Parathyroid adenoma (tissue), 2 donors: ENCODE measurements around the gene ZNF525.

Experiments
- H2AFZ ChIP-seq: fragments of 300-600 bp; sonication (generic); one replicate; pipeline ENCODE4 v1.7.0; 2017; ENCODE audit warnings: antibody characterized with exemption, mild to moderate bottlenecking
- H3K27ac ChIP-seq: fragments of 300-600 bp; sonication (generic); one replicate; pipeline ENCODE4 v1.7.0; 2017
- H3K27me3 ChIP-seq: fragments of 300-600 bp; sonication (generic); one replicate; pipeline ENCODE4 v1.7.0; 2017; ENCODE audit warnings: low read length; ENCODE audit not compliant: control insufficient read depth, insufficient read depth
- H3K36me3 ChIP-seq: fragments of 300-600 bp; sonication (generic); one replicate; pipeline ENCODE4 v1.7.0; 2017; ENCODE audit warnings: low read length; ENCODE audit not compliant: control insufficient read depth, insufficient read depth
- H3K4me1 ChIP-seq: fragments of 300-600 bp; sonication (generic); one replicate; pipeline ENCODE4 v1.7.0; 2017; ENCODE audit warnings: control low read depth
- H3K4me2 ChIP-seq: fragments of 300-600 bp; sonication (generic); one replicate; pipeline ENCODE4 v1.7.0; 2017; ENCODE audit warnings: low read length
- H3K4me3 ChIP-seq: fragments of 300-600 bp; sonication (generic); one replicate; pipeline ENCODE4 v1.7.0; 2017; ENCODE audit warnings: low read depth, low read length
- H3K79me2 ChIP-seq: fragments of 300-600 bp; sonication (generic); one replicate; pipeline ENCODE4 v1.7.0; 2017; ENCODE audit warnings: control low read depth
- H3K9ac ChIP-seq: fragments of 300-600 bp; sonication (generic); one replicate; pipeline ENCODE4 v1.7.0; 2017; ENCODE audit warnings: mild to moderate bottlenecking
- H3K9me3 ChIP-seq: fragments of 300-600 bp; sonication (generic); one replicate; pipeline ENCODE4 v1.7.0; 2017; ENCODE audit warnings: low read length; ENCODE audit not compliant: control insufficient read depth
- TF ChIP-seq, protein P1 (sequence below): fragments of 300-600 bp; sonication (generic); IDR thresholded peaks from one replicate; pipeline ENCODE4 v1.7.0; 2017; ENCODE audit warnings: antibody characterized with exemption, mild to moderate bottlenecking
- donor health status: primary hyperparathyroidism.

ZNF525 gene

DNA sequence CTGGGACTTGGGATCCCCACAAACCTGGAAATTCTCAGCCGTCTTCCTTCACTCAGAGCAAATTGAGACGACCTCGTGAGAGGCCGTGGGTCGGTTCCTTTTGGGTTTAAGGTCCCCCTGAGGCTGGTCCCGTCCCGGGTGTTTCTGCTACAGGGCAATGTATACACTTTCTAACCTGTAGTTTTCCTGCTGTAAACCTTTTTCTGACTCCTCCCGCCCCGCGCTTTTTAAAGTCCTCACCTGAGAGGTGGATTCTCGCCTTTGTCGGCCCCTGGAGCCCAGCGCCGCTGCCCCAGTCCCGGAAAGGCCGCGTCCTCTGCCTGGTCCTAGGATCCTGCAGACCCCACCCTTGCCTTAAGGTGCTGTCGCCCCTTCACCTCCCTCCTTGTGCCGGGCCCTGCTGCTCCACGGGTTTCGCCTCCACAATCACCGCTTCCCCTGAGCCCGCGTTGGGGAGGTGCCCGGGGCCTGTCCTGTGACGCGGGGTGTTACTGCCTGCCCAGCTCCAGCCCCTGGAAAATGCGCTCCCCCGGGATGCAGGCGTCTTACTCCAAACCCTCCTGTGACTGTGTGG, 66.7 kb downstream of the ZNF525 start:
- Histone ChIP-seq H3K9me3 (no peaks in the 10 kb centered on the region), H3K27me3 (no peaks in the 10 kb centered on the region), H3K36me3 (no peaks in the 10 kb centered on the region), H3K79me2 (peaks cover 12% of the 10 kb centered on the region), H3K9ac (peak overlapping the region; percentile 14), H3K4me2 (peak overlapping the region; percentile 91), H3K4me3 (peak overlapping the region; percentile 77), H3K4me1 (peaks cover 14% of the 10 kb centered on the region), H3K27ac (peak overlapping the region; percentile 81), H2AFZ (peak overlapping the region; percentile 88)
- TF ChIP-seq, protein P1, sequence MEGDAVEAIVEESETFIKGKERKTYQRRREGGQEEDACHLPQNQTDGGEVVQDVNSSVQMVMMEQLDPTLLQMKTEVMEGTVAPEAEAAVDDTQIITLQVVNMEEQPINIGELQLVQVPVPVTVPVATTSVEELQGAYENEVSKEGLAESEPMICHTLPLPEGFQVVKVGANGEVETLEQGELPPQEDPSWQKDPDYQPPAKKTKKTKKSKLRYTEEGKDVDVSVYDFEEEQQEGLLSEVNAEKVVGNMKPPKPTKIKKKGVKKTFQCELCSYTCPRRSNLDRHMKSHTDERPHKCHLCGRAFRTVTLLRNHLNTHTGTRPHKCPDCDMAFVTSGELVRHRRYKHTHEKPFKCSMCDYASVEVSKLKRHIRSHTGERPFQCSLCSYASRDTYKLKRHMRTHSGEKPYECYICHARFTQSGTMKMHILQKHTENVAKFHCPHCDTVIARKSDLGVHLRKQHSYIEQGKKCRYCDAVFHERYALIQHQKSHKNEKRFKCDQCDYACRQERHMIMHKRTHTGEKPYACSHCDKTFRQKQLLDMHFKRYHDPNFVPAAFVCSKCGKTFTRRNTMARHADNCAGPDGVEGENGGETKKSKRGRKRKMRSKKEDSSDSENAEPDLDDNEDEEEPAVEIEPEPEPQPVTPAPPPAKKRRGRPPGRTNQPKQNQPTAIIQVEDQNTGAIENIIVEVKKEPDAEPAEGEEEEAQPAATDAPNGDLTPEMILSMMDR, result no peak
